ENCODE data around the gene MISP3.

MISP3 gene

GRCh38 chr19:14106840-14107239, 34.3 kb downstream of the MISP3 start:
- no peak for DNase-seq

GRCh38 chr19:14107581-14108461, 35.2 kb downstream of the MISP3 start:
- no peak for DNase-seq

GRCh38 chr19:14110650-14111049, 38.1 kb downstream of the MISP3 start:
- DNase-seq: no peak

- DNase-seq: no peak
Measured at GRCh38 chr19:14111486-14111885, 38.9 kb downstream of the MISP3 start.

- DNase-seq: no peak
Measured at GRCh38 chr19:14112051-14112808, 39.6 kb downstream of the MISP3 start.

GRCh38 chr19:14112809-14113385, 40.3 kb downstream of the MISP3 start:
- no peak for DNase-seq

GRCh38 chr19:14113762-14114414, 41.3 kb downstream of the MISP3 start:
- no peak for DNase-seq

GRCh38 chr19:14114439-14114838, 41.9 kb downstream of the MISP3 start:
- DNase-seq: no peak

GRCh38 chr19:14114854-14115253, 42.3 kb downstream of the MISP3 start:
- no peak for DNase-seq

GRCh38 chr19:14115756-14116155, 43.2 kb downstream of the MISP3 start:
- no peak for DNase-seq

GRCh38 chr19:14116525-14116917, 43.9 kb downstream of the MISP3 start:
- DNase-seq: no peak

GRCh38 chr19:14116918-14117578, 44.5 kb downstream of the MISP3 start:
- no peak for DNase-seq

GRCh38 chr19:14117668-14118164, 45.1 kb downstream of the MISP3 start, which contains the start of gene PRKACA:
TSS of gene PRKACA (minus strand) at chr19:14117762. CDS start at chr19:14117547, 215 bp downstream.
- DNase-seq: peak; percentile 99

GRCh38 chr19:14118165-14119051, 45.8 kb downstream of the MISP3 start:
- DNase-seq: peak; percentile 59

GRCh38 chr19:14119146-14119545, 46.6 kb downstream of the MISP3 start:
- DNase-seq: no peak

- no peak for DNase-seq
Measured at GRCh38 chr19:14119644-14120496, 47.3 kb downstream of the MISP3 start.

- DNase-seq: no peak
Measured at GRCh38 chr19:14120497-14120780, 47.9 kb downstream of the MISP3 start.

GRCh38 chr19:14122924-14123323, 50.3 kb downstream of the MISP3 start:
- no peak for DNase-seq

Measured in EL (cell line).